Stimulated activated CD8-positive, alpha-beta memory T cell treated with anti-CD3 and anti-CD28 coated beads, Interleukin-2, amount 100 ng/mL, for 1 hour (primary cell): ENCODE results near the gene GFAP.
A peak's percentile ranks its signal among the peaks of the same experiment; 100 is the strongest.

Experiments used
- DNase-seq, 2 donors: peaks; one replicate each; pipeline ENCODE4 v3.0.0-alpha.2; 2020; ENCODE audit warnings: low read depth in 2 of 2

GFAP gene

DNA sequence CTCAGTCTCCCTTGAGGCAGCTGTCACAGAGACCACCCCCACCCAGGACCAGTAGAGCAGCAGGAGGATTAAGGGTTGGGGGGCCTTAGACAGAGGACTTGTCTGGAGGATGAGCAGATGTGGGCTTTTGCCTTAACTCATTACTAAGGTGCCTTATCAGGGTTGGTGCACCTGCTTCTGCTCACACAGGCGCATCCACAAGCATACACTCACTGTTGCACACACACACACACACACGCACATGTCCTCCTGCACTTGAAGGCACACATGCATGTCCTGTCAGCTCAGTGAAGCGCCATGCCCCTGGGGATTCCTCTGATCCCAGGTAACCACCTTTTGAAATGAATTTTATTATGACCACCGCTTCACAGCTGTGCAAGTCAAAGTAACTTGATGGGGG is 1.2 kb downstream of the GFAP start:
- no peak for DNase-seq

DNA sequence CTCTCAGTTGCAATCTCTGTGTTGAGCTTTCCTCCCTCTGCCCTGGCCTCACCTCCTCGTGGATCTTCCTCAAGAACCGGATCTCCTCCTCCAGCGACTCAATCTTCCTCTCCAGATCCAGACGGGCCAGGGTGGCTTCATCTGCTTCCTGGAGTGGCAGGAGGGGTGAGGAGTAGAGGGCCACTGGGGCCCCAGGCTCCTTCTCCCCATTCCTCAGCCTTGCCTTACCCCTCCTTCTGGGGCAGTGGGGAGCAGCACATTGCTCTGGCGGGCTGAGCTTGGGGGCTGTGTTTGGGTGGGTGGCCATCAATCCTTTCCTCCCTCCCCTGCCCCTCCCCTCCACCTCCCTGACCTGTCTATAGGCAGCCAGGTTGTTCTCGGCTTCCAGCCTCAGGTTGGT is 1.6 kb downstream of the GFAP start:
- DNase-seq: no peak

DNA sequence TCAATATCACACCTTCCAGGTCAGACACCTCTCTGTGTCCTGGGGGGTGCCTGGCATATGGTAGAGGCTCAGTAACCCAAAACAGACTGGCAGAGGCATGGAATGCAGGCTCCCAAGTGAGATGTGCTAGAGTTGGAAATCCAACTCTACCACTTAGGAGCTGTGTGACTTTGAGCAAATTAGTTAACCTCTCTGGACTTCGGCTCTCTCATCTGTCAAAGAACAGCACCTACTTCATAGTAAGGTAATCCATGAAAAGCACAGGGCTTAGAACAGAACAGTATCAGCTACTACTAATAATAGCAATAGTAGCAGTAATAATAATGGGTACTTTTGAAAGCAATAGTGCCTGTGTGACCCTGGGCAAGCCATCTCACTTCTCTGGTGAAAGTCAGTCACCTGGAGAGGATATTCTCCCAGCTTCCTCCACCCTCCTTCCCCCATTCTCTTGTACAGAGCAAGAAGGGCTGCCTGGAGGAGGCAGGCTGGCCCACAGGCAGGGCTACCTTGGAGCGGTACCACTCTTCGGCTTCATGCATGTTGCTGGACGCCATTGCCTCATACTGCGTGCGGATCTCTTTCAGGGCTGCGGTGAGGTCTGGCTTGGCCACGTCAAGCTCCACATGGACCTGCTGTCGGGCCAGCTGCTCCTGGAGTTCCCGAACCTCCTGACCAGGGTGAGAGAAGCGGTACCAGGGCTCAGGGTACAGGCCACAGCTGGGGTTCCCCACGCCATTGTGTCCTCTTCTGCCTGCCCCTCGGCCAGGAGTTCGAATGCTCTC is 2.3 kb downstream of the GFAP start:
- DNase-seq: no peak

- DNase-seq: peak in 1 of 2 donors; percentile 21
Observed at GRCh38 chr17:44911133-44912001, 3.9 kb downstream of the GFAP start.

GRCh38 chr17:44910231-44911106 is 4.8 kb downstream of the GFAP start:
- DNase-seq: no peak

DNA sequence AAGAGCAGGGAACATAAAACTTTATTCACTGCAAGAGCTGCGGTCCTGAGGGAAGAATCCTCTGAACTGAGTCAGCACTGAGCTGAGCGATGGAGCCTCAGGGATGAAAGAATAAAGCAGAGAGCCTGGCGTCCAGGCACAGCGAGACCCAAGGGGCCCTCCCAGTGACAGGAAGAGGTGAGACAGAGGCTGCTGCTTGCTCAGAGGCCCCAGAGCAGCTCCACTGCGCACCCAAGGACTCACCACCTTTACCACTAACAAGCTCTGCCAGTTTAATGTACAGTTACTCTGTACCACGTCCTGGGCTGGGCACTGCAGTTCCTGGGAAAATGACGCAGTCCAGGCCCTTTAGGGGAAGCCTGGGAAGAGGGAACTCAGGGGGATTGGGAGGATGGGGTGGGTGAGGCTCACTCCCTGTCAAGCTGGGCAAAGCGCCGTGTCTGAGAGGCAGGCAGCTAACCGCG is 5.6 kb downstream of the GFAP start:
- DNase-seq: no peak

GRCh38 chr17:44908761-44909326 is 6.5 kb downstream of the GFAP start:
- no peak for DNase-seq

- DNase-seq: no peak
Observed at GRCh38 chr17:44907729-44908470, 7.4 kb downstream of the GFAP start.

- no peak for DNase-seq
Observed at GRCh38 chr17:44906763-44907728, 8.3 kb downstream of the GFAP start.

- DNase-seq: no peak
Observed at GRCh38 chr17:44906010-44906646, 9.2 kb downstream of the GFAP start.

DNA sequence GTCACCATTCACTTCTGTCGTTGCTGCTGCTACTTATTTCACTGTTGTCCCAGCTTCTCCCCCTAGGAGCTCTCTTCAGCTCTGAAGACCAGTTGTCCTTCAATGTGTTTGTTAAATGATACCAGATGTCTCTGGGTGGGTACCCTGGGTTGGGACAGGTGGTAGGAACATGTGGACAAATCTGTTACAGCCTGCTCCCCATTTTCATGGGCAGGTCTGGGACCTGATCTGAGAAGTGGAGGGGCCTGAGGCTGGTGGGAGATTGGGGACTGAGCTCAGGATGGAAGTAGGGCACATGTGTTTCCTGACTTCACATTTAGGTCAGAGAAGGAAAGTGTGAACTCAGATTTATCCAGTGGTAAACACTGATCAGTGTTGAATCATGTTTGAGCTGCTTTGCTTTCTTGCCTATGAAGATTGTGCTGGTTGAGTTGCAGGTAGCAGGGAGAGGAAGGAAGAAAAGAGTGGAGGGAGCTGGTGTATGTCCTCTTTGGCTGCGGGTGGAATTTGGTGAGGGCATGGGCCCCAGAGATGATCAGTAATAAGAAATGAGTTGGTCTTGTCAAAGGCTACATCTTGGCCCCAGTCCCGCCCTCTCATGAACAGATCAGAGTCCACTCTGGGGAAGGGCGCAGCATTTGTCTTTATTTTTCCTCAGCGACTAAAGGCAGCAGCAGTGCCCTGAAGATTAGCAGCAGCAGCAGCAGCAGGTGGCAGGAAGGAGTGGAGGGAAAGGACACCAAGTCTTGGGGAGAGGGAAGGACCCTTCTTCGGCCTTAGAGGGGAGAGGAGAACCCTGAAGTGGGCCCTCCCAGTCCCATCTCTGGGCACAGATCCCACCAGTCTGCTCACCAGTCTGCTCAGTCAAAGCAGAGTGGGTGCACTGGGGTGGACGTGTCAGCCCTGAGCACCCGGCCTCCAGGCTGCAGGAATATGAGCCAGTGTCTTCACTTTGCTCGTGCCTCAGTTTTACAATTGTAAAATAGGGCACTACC is 10.0 kb downstream of the GFAP start:
- no peak for DNase-seq

- no peak for DNase-seq
Observed at GRCh38 chr17:44904001-44904984, 11.0 kb downstream of the GFAP start.

- no peak for DNase-seq
Observed at GRCh38 chr17:44903012-44903685, 12.2 kb downstream of the GFAP start.

- DNase-seq: no peak
Observed at GRCh38 chr17:44902135-44902760, 13.1 kb downstream of the GFAP start.

DNA sequence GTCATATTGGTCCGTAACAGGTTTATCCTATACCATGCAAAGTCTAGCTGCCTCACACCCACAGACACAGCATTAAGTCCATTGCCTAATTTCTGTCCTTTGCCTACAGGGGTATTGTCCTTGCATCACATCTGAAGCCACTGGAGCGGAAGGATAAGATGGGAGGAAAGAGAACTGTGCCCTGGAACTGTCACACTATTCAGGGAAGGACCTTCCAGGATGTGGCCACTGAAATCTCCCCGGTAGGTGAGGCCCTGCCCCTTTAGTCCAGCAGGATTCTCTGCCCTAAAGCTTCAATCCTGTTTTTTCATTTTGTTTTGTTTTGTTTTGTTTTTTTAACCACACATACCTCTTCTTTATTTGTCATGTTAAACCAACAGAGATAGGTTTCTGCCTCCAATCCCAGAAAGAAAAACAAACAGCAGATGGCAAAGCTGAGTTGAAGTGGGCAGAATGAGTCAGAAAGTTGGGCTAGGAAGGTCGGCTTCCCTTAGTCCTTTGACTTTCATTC is 13.8 kb downstream of the GFAP start:
- no peak for DNase-seq
